Immature natural killer cell (primary cell): ENCODE data around the gene POU4F1. TPM values are rescaled to one million over a fixed set of nuclear protein-coding genes. Genes with fewer than 3 reads are reported as not detected.

Experiments
- DNase-seq, 3 donors: peaks; one replicate each; pipeline ENCODE4 v3.0.0; 2022; ENCODE audit warnings: mixed read lengths in 1 of 3
- H3K27ac Mint-ChIP-seq, 6 donors: one replicate each; pipeline ENCODE4 v1.8.0; 2020; ENCODE audit warnings: mixed read lengths in 6 of 6, mild to moderate bottlenecking in 5 of 6, inconsistent platforms in 4 of 6, moderate library complexity in 3 of 6
- H3K27me3 Mint-ChIP-seq, 3 donors: one replicate each; pipeline ENCODE4 v1.8.0; 2020 to 2021; ENCODE audit warnings: low read depth in 3 of 3, mild to moderate bottlenecking in 3 of 3, mixed read lengths in 3 of 3, moderate library complexity in 3 of 3, inconsistent platforms in 1 of 3
- H3K36me3 Mint-ChIP-seq, 3 donors: one replicate each; pipeline ENCODE4 v1.8.0; 2020; ENCODE audit warnings: mixed read lengths in 3 of 3, inconsistent platforms in 2 of 3, mild to moderate bottlenecking in 2 of 3
- H3K4me1 Mint-ChIP-seq, 2 donors: one replicate each; pipeline ENCODE4 v1.8.0; 2020; ENCODE audit warnings: inconsistent platforms in 2 of 2, mild to moderate bottlenecking in 2 of 2, mixed read lengths in 2 of 2, moderate library complexity in 1 of 2
- H3K4me3 Mint-ChIP-seq, 5 donors: one replicate each; pipeline ENCODE4 v1.8.0; 2020; ENCODE audit warnings: mild to moderate bottlenecking in 5 of 5, mixed read lengths in 5 of 5, inconsistent platforms in 3 of 5, moderate library complexity in 3 of 5
- H3K9me3 Mint-ChIP-seq, 6 donors: one replicate each; pipeline ENCODE4 v1.8.0; 2020; ENCODE audit warnings: mild to moderate bottlenecking in 6 of 6, mixed read lengths in 6 of 6, inconsistent platforms in 4 of 6, moderate library complexity in 3 of 6
- polyA plus RNA-seq, 3 donors: library from polyadenylated mRNA; unstranded; fragments of 300-500 nt; fragmentation: Illumina TruSeq; gene quantifications; one replicate each; pipeline ENCODE4 v1.2.3, GENCODE V29; 2021

Gene POU4F1
- polyA plus RNA-seq, 3 donors from 2014 or later = not detected

- no peak for DNase-seq
- H3K4me3 Mint-ChIP-seq = peak overlapping the region; percentile 85 to 93 (median 91)
- H3K9me3 Mint-ChIP-seq = peaks cover 0 to 22% (median 1%) of the 10 kb centered on the region in 6 donors
- H3K36me3 Mint-ChIP-seq = peaks cover 0 to 3% (median 0%) of the 10 kb centered on the region in 3 donors
- H3K27ac Mint-ChIP-seq = peak overlapping the region in 2 of 6 donors; percentile 37 to 71
- H3K27me3 Mint-ChIP-seq = peaks cover 48 to 73% (median 54%) of the 10 kb centered on the region in 3 donors
- peaks cover 26 to 49% of the 10 kb centered on the region in 2 donors for H3K4me1 Mint-ChIP-seq
These were observed 1.3 kb downstream of the POU4F1 start for GRCh38 chr13:78601874-78602560.

GRCh38 chr13:78601124-78601873 lies 2.1 kb downstream of the POU4F1 start:
- Mint-ChIP-seq H3K9me3 (peaks cover 0 to 22% (median 1%) of the 10 kb centered on the region in 6 donors), H3K27ac (no peak overlapping the region), H3K4me1 (peaks cover 23 to 43% of the 10 kb centered on the region in 2 donors), H3K27me3 (peaks cover 51 to 67% (median 59%) of the 10 kb centered on the region in 3 donors), H3K36me3 (peaks cover 0 to 3% (median 0%) of the 10 kb centered on the region in 3 donors), H3K4me3 (peak overlapping the region; percentile 55 to 81 (median 74))
- DNase-seq = no peak

GRCh38 chr13:78600280-78600883 lies 3.0 kb downstream of the POU4F1 start:
- peaks cover 0 to 22% (median 1%) of the 10 kb centered on the region in 6 donors for H3K9me3 Mint-ChIP-seq

GRCh38 chr13:78599645-78600279 lies 3.6 kb downstream of the POU4F1 start:
- no peak for DNase-seq
- Mint-ChIP-seq H3K4me1 (peaks cover 23 to 38% of the 10 kb centered on the region in 2 donors), H3K27ac (no peak overlapping the region), H3K9me3 (peaks cover 0 to 22% (median 3%) of the 10 kb centered on the region in 6 donors), H3K36me3 (peaks cover 0 to 3% (median 0%) of the 10 kb centered on the region in 3 donors), H3K4me3 (peak overlapping the region in 3 of 5 donors; percentile 50 to 81 (median 55)), H3K27me3 (peaks cover 45 to 72% (median 63%) of the 10 kb centered on the region in 3 donors)

More at GRCh38 chr13:78600280-78600883, 3.0 kb downstream of the POU4F1 start:
- Mint-ChIP-seq H3K27ac (no peak overlapping the region), H3K36me3 (peaks cover 0 to 3% (median 0%) of the 10 kb centered on the region in 3 donors), H3K27me3 (peaks cover 49 to 67% (median 64%) of the 10 kb centered on the region in 3 donors), H3K4me3 (peak overlapping the region; percentile 55 to 81 (median 74)), H3K4me1 (peaks cover 23 to 38% of the 10 kb centered on the region in 2 donors)
- no peak for DNase-seq

GRCh38 chr13:78598966-78599644 lies 4.2 kb downstream of the POU4F1 start:
- peaks cover 22 to 32% of the 10 kb centered on the region in 2 donors for H3K4me1 Mint-ChIP-seq
- peaks cover 49 to 71% (median 59%) of the 10 kb centered on the region in 3 donors for H3K27me3 Mint-ChIP-seq
- peaks cover 0 to 3% (median 0%) of the 10 kb centered on the region in 3 donors for H3K36me3 Mint-ChIP-seq
- H3K9me3 Mint-ChIP-seq = peaks cover 0 to 27% (median 3%) of the 10 kb centered on the region in 6 donors
- no peak overlapping the region for H3K4me3 Mint-ChIP-seq
- no peak overlapping the region for H3K27ac Mint-ChIP-seq
- no peak for DNase-seq

- H3K36me3 Mint-ChIP-seq = no peaks in the 10 kb centered on the region
- H3K4me3 Mint-ChIP-seq = peak overlapping the region in 1 of 5 donors; percentile 17
- peaks cover 49 to 69% (median 61%) of the 10 kb centered on the region in 3 donors for H3K27me3 Mint-ChIP-seq
- H3K9me3 Mint-ChIP-seq = peaks cover 0 to 27% (median 3%) of the 10 kb centered on the region in 6 donors
- no peak for DNase-seq
- no peak overlapping the region for H3K27ac Mint-ChIP-seq
- H3K4me1 Mint-ChIP-seq = peaks cover 16 to 26% of the 10 kb centered on the region in 2 donors
These were observed 5.1 kb downstream of the POU4F1 start for GRCh38 chr13:78598116-78598781.

GRCh38 chr13:78597602-78597932 lies 5.8 kb downstream of the POU4F1 start:
- Mint-ChIP-seq H3K9me3 (peaks cover 0 to 27% (median 3%) of the 10 kb centered on the region in 6 donors), H3K27me3 (peaks cover 46 to 65% (median 65%) of the 10 kb centered on the region in 3 donors), H3K4me1 (peaks cover 13 to 22% of the 10 kb centered on the region in 2 donors), H3K36me3 (no peaks in the 10 kb centered on the region), H3K4me3 (peak overlapping the region in 1 of 5 donors; percentile 31), H3K27ac (no peak overlapping the region)
- no peak for DNase-seq

GRCh38 chr13:78596736-78597601 lies 6.4 kb downstream of the POU4F1 start:
- H3K9me3 Mint-ChIP-seq = peaks cover 0 to 27% (median 3%) of the 10 kb centered on the region in 6 donors
- DNase-seq = no peak
- H3K36me3 Mint-ChIP-seq = no peaks in the 10 kb centered on the region
- H3K4me1 Mint-ChIP-seq = peaks cover 9 to 17% of the 10 kb centered on the region in 2 donors
- H3K4me3 Mint-ChIP-seq = no peak overlapping the region
- peaks cover 45 to 64% (median 61%) of the 10 kb centered on the region in 3 donors for H3K27me3 Mint-ChIP-seq
- no peak overlapping the region for H3K27ac Mint-ChIP-seq

- H3K27me3 Mint-ChIP-seq = peaks cover 45 to 64% (median 60%) of the 10 kb centered on the region in 3 donors
- no peak overlapping the region for H3K27ac Mint-ChIP-seq
- H3K9me3 Mint-ChIP-seq = peaks cover 0 to 27% (median 3%) of the 10 kb centered on the region in 6 donors
- peaks cover 7 to 16% of the 10 kb centered on the region in 2 donors for H3K4me1 Mint-ChIP-seq
- no peak overlapping the region for H3K4me3 Mint-ChIP-seq
- H3K36me3 Mint-ChIP-seq = no peaks in the 10 kb centered on the region
- no peak for DNase-seq
These were observed 7.0 kb downstream of the POU4F1 start for GRCh38 chr13:78596399-78596735.

- Mint-ChIP-seq H3K4me1 (peaks cover under 1 to 10% of the 10 kb centered on the region in 2 donors), H3K4me3 (peak overlapping the region in 1 of 5 donors; percentile 17), H3K27ac (no peak overlapping the region), H3K36me3 (no peaks in the 10 kb centered on the region), H3K27me3 (peaks cover 42 to 66% (median 55%) of the 10 kb centered on the region in 3 donors), H3K9me3 (peaks cover 0 to 21% (median 3%) of the 10 kb centered on the region in 6 donors)
- no peak for DNase-seq
These were observed 7.6 kb downstream of the POU4F1 start for GRCh38 chr13:78595495-78596398.

GRCh38 chr13:78594456-78594975 lies 8.8 kb downstream of the POU4F1 start:
- Mint-ChIP-seq H3K4me1 (no peaks in the 10 kb centered on the region), H3K9me3 (peaks cover 0 to 22% (median 6%) of the 10 kb centered on the region in 6 donors), H3K27me3 (peaks cover 33 to 55% (median 42%) of the 10 kb centered on the region in 3 donors), H3K36me3 (no peaks in the 10 kb centered on the region), H3K27ac (no peak overlapping the region), H3K4me3 (peak overlapping the region in 1 of 5 donors; percentile 19)
- no peak for DNase-seq
